Effector CD4-positive, alpha-beta T cell (primary cell): ENCODE results near the gene PRKD3.

Experiments
- DNase-seq: peaks from one replicate; pipeline ENCODE4 v3.0.0-alpha.2; 2020

PRKD3 gene

DNA sequence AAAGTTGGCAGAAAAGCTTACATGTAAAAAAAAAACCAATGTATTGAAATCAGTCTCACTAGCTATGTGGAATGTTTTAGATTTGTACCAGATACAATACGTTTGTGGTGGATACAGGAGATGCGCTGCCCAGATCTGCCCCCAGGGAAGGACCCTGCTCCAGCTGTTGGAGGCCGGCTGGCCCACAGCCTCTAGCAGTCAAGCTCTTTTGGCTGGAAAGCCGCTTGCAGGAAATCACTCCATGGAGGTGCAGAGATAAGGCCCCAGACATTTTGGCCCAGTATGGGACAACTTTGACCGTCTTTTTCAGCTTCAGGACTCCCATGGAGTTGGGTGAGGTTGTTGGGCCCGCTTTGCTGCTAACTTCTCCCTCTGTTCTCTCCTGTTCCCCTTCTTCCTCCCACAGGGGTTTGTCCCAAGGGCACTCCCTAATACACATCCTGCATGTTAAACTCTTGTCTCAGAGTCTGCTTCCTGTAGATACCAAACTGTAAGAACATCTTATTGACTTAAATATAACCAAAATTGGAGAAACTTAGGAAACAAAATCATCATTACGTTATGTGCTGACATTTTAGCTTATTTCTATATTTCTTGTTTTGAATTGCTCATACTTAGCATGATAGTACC is 18.1 kb upstream of the PRKD3 start:
- DNase-seq, result no peak

GRCh38 chr2:37340637-37341036 is 16.0 kb upstream of the PRKD3 start:
- DNase-seq, result no peak

- no peak for DNase-seq
Observed at GRCh38 chr2:37338933-37339332, 14.3 kb upstream of the PRKD3 start.

DNA sequence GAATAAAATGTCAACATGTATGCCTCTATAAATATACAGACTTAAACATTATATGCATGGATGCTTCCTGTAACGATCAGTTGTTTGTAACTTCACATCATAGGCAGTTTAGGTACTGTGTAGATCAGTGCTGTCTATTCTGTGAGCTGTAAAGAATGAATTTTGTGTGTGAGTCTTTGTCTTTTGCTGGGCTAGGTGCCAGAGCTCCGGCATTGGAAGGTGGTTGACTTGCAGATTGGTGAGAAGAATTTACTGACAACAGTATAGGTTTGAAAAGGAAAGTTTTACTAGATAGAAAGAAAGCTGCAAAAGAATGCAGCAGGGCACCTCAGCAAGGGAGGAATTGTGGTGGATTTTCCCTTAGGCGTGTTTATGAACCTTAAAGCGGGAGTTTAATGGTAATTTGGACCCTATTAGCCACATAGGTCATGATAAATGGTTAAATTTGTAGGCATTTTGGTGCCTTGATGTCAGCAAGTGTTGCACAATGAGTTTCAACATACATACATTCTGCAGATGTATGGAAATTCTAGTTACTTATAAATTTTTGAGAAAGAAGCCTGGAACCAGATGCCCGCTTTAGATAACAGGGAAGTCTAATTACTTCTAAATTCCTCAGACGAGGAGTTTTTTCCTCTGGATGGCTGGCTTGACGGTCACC is 13.1 kb upstream of the PRKD3 start:
- no peak for DNase-seq

DNA sequence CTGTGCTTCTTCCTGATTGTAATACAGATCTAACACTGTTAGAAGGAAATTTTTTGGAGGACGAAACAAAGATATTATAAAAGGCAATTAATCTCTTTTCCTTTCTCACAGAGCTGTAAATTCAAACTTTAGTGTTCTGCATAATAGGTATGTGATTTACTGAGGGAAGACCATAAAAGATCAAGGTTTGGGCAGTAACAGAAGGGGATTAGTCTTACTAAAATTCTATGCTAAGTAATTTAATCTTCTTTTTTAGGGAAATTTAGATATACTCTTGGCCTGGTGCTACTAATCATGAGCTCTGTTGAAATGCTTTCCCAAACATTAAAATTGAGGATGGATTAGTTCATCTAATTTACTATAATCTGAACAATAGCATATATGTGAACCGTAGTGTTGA is 11.0 kb upstream of the PRKD3 start:
- DNase-seq, result no peak

- no peak for DNase-seq
Observed at GRCh38 chr2:37333256-37333655, 8.6 kb upstream of the PRKD3 start.

- DNase-seq, result no peak
Observed at GRCh38 chr2:37332560-37332959, 7.9 kb upstream of the PRKD3 start.

- DNase-seq, result no peak
Observed at GRCh38 chr2:37330681-37331080, 6.0 kb upstream of the PRKD3 start.

DNA sequence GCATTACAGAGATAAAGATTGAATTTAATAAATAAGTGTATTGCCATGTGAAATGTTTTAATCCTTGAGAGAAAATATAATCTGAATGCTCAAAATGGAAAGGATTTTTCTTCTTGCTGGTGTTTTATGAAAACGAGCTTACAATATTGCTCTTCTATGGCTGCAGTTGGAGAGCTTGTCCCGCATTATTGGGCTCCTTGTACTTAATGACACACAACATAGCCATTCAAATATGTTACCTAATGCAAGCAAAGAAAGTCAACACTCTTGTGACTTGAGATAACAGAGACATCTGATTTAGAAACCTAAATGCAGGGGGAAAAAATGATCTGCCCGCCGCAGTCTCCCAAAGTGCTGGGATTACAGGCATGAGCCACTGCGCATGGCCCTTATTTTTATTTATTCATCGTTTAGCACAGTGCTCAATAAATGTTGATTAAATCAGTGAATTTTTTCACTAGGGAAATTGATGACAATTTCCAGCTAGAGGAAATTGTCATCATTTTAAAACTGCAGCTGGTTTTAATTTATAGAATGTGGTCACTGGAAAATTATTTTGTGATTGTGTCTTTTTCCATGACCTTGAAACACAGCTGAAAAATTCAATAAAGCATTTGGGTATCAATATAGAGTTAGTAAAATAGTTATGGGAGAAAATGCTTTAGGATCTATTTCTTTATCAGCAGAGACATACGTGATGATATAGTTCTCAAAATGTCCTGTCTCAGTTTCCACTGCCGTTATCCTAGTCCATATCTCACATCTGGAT is 2.4 kb upstream of the PRKD3 start:
- DNase-seq, result no peak

- no peak for DNase-seq
Observed at GRCh38 chr2:37326285-37326684, 1.7 kb upstream of the PRKD3 start.

GRCh38 chr2:37325625-37326071 is 1.0 kb upstream of the PRKD3 start:
- no peak for DNase-seq

DNA sequence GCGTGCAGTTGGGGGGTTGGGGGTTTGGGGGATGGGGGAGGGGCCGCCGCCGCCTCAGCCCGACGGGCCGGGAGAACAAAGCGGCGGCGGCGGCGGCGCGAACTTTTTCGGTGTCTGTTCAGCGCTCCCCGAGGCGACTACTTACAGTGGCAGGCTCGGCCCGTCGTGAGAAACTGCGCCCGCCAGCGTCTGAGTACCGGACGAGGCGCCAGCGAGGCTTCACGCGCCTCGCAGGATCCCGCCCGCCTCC is 172 bp downstream of the PRKD3 start:
- DNase-seq, result peak; percentile 61

GRCh38 chr2:37323781-37324535 is 675 bp downstream of the PRKD3 start:
- peak; percentile 26 for DNase-seq

DNA sequence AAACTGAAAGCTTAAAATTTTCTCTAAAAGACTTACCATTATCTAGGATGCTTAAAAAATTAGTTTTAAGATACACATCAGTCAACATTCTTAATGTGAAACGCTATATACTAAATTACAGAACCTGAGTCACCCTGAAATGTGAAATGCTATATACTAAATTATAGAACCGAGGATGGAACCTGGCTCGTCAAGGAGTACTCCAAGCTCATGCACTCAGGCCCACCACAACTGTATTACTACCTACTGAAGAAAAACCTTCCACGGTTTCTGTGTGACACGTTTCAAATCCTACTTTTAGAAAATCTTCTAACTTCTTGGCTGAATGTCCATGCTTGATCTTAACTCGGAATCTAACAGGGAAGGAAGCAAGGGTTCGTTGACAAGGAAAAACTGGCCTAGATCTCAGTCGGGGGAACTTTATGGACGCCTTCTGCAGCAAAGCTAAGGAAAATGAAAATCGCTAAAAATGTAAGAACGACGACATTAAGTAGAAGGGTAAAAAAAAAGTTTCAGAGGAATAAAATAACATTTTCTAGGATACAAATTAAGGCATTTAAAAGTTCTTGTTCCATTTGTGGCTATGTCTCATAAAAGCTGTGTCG is 1.4 kb downstream of the PRKD3 start:
- no peak for DNase-seq

DNA sequence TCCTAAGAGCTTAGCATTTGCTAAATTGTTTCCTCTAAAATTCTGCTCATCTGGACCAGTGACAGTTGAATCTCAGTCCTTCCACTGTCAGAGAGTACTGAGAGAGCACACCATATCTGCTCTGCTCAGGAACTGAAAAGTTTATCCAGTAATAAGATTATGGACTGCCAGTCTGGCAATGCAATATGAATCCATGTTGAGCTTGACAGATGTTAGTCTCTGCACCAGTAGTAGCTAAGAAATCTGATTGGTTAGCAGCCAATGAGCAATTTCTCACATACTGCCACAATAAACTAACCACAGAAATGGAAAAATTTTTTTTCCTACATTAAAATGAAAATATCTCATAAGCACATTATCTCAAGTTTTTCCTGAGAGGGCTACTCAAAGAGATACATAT is 2.3 kb downstream of the PRKD3 start:
- DNase-seq, result no peak

DNA sequence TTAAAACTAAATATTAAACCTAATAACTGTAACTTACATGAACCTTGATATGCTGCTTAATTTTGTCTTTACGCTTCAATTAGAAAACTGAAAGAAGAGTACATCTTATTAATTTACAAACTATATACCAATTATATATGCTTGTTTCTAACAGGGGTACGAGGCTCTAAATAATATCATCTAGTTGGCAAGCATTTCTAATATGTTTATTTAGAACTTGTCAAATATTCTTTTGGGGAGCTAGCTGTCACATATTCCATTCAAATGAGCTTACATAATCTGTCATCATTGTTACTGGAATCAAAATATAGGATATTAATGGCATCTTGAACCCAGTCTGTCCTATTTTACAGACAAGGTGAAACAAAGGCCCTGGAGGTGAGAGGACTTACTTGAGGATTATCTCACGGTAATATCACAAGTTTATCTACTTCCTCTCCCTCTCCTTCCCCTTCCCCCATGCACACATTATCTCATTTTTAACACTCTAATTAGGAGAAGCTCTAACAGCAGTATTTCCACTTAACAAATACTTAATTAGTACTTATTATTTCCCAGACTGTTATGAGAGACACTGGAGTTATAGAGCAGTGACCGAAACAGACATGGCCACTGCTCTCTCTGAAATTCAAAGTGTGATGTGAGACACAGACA is 3.5 kb downstream of the PRKD3 start:
- no peak for DNase-seq

DNA sequence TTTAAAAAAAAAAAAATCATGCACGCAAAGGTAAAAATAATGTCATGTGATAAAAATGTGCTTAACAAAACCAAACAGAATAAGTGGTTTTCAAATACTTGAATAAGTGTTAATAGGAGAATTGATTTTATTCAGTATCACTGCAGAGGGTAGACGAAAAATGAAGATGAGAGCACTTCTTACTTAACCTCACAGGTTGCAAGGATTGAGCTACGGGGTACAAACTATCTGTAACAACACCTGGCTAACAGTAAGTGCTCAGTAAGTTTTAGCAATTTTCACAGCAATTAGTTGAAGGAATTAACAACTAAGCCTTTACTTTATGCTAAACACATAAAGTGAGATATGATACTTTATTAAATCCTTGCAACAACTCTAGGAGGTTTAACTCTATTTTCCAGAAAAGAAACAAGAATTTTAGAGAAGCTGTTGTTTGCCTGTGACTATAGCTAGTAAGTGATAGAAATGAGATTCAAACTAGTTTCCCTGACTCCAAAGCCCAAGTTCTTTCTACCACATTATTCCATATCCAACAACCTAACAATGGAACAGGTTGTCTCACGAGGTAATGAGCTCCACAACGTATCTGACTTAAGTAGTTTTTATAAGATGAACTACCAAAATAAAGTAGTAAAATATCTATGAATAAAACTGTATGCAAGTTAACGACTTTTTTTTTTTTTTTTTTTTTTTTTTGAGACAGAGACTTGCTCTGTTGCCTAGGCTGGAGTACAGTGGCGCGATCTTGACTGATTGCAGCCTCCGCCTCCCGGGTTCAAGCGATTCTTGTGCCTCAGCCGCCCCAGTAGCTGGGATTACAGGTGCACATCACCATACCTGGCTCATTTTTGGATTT is 4.7 kb downstream of the PRKD3 start:
- DNase-seq, result no peak

GRCh38 chr2:37318401-37318800 is 6.2 kb downstream of the PRKD3 start:
- no peak for DNase-seq

DNA sequence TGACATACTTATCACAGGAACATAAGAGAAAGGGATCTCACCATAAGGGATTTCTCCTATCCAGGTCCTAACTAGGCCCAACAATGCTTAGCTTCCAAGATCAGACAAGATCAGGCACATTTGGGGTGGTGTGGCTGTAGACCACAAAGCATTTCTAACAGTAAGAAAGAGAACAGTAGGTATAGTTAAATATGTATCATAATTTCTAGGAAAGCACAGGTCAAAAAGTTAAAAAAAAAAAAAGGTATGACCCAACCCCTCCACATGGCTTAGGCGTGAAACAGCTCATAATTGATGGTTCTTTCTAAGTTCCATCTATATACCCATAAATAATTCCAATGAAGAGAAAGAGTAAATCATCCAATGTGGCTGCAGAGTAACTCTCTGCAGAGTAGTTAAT is 6.9 kb downstream of the PRKD3 start:
- DNase-seq, result no peak

GRCh38 chr2:37316181-37316580 is 8.5 kb downstream of the PRKD3 start:
- DNase-seq, result no peak

DNA sequence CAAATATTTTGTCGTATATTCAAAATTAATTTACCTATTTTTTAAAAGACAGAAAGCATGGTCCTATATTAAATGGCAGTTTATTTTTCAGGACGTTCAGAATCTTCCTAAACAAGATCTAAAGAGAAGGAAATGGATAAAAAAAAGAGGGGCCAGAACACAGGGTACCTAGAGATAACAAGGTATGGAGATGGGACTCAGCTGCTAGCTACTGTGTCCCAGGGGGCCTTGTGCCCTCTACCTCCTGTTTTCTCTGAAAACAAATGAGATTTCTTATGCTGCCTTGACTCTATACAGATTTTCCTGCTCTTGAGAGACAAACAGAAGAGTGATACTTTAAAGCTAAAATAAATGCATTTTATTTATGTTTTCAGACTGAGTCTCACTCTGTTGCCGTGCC is 9.3 kb downstream of the PRKD3 start:
- no peak for DNase-seq

DNA sequence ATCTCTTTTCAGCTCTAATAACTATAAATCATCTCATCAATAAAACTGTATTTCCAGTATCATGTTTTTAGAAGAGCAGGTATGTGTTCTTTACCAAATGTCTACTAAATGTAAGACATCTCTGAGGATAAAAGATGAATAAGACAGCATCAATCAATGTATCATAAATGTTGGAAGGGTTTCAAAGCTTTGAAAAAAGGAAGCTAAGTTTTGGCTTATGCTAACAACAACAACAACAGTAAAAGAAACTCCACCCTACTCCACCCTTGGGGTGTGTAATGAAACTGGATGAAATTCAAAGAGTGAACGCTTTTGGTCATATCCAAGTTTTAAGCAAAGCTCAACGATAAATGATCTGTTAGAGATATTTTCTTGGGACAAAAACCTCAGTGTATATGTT is 17.1 kb downstream of the PRKD3 start:
- no peak for DNase-seq
